ENCODE results near the gene DNAH10. TPM values are rescaled to one million over a fixed set of nuclear protein-coding genes. Genes with fewer than 3 reads are reported as not detected.

DNAH10 gene
- total RNA-seq, 1 donor from 2014 or later: 0.04 TPM

DNA sequence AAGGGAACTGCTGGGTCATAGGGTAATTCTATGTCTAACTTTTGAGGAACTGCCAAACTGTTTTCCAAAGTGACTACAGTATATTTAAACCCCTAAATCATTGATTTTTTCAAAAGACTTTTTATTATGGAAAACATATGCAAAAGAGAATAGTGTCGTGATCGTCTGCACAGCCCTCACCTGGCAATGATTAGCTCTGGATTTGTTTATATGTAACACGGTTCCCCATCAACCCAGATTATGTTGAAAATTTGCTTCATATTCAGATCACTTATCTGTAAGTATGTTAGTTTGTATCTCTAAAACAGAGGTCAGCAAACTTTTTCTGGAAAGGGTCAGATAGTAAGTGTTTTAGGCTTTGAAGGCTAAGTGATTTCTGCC, 157.9 kb downstream of the DNAH10 start:
- Histone ChIP-seq H3K36me3 (ENCODE audit: control insufficient read depth, insufficient read depth, low read length) (no peaks in the 10 kb centered on the region), H3K27me3 (ENCODE audit: control insufficient read depth, insufficient read depth, low read length) (peaks cover 2% of the 10 kb centered on the region), H3K4me3 (ENCODE audit: low read depth, low read length) (no peak overlapping the region)
- TF ChIP-seq, protein P1, sequence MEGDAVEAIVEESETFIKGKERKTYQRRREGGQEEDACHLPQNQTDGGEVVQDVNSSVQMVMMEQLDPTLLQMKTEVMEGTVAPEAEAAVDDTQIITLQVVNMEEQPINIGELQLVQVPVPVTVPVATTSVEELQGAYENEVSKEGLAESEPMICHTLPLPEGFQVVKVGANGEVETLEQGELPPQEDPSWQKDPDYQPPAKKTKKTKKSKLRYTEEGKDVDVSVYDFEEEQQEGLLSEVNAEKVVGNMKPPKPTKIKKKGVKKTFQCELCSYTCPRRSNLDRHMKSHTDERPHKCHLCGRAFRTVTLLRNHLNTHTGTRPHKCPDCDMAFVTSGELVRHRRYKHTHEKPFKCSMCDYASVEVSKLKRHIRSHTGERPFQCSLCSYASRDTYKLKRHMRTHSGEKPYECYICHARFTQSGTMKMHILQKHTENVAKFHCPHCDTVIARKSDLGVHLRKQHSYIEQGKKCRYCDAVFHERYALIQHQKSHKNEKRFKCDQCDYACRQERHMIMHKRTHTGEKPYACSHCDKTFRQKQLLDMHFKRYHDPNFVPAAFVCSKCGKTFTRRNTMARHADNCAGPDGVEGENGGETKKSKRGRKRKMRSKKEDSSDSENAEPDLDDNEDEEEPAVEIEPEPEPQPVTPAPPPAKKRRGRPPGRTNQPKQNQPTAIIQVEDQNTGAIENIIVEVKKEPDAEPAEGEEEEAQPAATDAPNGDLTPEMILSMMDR (IDR thresholded peaks at IDR 0.05; ENCODE audit: insufficient read depth, low read length, poor library complexity, severe bottlenecking): no peak
- DNase-seq (ENCODE audit: low read depth): no peak

DNA sequence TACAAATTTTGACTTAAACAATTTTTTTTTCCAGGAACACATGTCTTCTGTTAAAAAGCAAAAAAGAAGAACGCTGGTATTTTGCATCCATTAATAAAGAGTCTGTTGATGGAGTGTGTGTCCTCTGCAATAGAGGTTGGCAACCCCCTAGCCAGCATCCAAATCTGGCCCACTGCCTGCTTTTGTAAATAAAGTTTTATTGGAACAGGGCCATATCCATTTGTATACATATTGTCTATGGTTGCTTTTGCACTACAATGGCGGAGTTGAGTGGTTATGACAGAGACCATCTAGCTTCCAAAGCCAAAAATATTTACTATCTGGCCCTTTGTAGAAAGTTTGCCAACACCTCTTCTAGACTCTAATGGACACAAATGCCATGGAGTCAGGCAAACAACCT, 160.9 kb downstream of the DNAH10 start:
- H3K36me3 ChIP-seq (ENCODE audit: control insufficient read depth, insufficient read depth, low read length): no peaks in the 10 kb centered on the region
- TF ChIP-seq, protein P1 (IDR thresholded peaks at IDR 0.05; ENCODE audit: insufficient read depth, low read length, poor library complexity, severe bottlenecking): no peak

DNA sequence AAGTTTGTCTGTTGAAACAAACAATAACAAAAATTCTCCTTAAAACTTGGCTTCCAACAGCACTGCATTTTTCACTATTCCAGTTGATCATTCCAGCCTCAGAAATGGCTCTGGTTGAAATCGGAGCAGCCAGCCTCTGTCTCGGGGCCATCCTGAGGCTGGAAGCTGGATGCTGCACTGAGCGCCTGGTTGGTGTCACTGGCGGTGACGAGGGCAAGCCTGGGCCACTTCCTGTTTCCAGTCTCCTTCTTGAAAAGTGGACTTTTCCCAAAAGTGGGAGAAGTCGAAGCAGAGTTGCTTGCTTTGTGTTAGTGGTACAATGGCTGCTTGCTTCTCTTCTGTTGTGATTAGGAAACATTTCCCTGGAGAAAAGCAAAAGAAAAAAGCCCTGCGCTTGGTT, 161.8 kb downstream of the DNAH10 start:
- DNase-seq (ENCODE audit: low read depth): no peak
- no peak overlapping the region for H3K4me3 ChIP-seq (ENCODE audit: low read depth, low read length)
- peaks cover 8% of the 10 kb centered on the region for H3K27me3 ChIP-seq (ENCODE audit: control insufficient read depth, insufficient read depth, low read length)
- no peaks in the 10 kb centered on the region for H3K36me3 ChIP-seq (ENCODE audit: control insufficient read depth, insufficient read depth, low read length)
- TF ChIP-seq, protein P1 (IDR thresholded peaks at IDR 0.05; ENCODE audit: insufficient read depth, low read length, poor library complexity, severe bottlenecking): no peak

More for the DNA sequence above, 160.9 kb downstream of the DNAH10 start:
- DNase-seq (ENCODE audit: low read depth): no peak
- peaks cover 4% of the 10 kb centered on the region for H3K27me3 ChIP-seq (ENCODE audit: control insufficient read depth, insufficient read depth, low read length)
- H3K4me3 ChIP-seq (ENCODE audit: low read depth, low read length): no peak overlapping the region

DNA sequence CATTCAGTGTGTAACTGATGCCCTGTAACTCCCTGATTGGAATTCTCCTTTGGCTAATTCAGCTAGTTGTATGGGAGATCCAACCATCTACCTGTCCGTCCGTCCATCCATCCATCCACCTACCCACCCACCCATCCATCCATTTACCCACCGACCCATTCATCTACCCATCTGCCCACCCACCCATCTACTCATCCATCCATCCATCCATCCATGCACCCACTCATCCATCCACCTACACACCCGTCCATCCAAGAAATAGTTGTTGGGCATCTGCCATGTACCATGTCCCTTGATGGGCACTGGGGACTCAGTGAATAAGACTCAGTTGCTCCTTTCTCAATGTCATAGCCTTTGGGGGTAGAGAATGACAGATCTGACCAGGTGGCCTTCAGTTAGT, 162.4 kb downstream of the DNAH10 start:
- Histone ChIP-seq H3K27me3 (ENCODE audit: control insufficient read depth, insufficient read depth, low read length) (peaks cover 8% of the 10 kb centered on the region), H3K36me3 (ENCODE audit: control insufficient read depth, insufficient read depth, low read length) (no peaks in the 10 kb centered on the region), H3K4me3 (ENCODE audit: low read depth, low read length) (no peak overlapping the region)
- no peak for DNase-seq (ENCODE audit: low read depth)
- TF ChIP-seq, protein P1 (IDR thresholded peaks at IDR 0.05; ENCODE audit: insufficient read depth, low read length, poor library complexity, severe bottlenecking): no peak

DNA sequence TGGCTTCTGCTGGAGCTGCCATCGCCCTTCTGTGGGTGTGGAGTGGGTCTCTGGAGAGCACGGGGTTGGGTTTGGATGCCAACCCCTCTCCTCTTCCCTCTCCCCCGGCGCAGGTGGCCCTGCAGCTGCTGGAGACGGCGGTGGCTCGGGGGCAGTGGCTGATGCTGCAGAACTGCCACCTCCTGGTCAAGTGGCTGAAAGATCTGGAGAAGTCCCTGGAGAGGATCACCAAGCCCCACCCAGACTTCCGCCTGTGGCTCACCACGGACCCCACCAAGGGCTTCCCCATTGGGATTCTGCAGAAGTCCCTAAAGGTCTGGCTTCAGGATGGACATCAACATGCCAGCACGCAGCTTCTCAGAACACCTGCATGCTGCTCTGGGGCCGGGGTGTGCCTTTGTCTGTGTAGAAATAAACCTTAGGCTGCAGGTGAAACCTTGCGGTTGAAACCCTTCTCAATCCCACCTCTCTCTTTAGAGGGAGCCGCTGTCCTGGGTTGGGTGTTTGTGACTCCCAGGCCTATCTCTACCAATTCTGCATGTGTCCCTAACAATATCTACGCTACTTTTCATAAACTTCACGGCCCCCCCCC, 166.3 kb downstream of the DNAH10 start:
- Histone ChIP-seq H3K27me3 (ENCODE audit: control insufficient read depth, insufficient read depth, low read length) (peaks cover 8% of the 10 kb centered on the region), H3K4me3 (ENCODE audit: low read depth, low read length) (no peak overlapping the region), H3K36me3 (ENCODE audit: control insufficient read depth, insufficient read depth, low read length) (no peaks in the 10 kb centered on the region)
- DNase-seq (ENCODE audit: low read depth): no peak
- TF ChIP-seq, protein P1 (IDR thresholded peaks at IDR 0.05; ENCODE audit: insufficient read depth, low read length, poor library complexity, severe bottlenecking): no peak

DNA sequence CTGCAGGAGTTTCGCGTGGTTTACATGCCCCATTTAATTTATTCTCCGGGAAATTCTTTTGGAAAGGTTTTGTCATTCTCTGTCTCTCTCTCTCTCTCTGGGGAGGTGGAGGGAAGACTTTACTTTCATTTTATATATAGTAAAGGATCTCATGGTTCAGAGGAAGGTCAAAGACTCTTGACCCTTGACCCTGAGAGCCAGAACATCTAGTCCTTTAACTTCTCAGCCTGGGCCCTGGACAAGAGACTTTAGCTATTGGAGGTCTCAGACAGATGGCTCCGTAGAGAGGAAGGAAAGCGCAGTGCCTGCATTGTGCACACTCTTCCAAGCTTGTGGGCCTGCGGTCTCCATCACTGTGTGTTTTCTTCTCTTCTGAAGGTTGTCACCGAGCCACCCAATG, 166.8 kb downstream of the DNAH10 start:
- H3K27me3 ChIP-seq (ENCODE audit: control insufficient read depth, insufficient read depth, low read length): peaks cover 8% of the 10 kb centered on the region
- no peaks in the 10 kb centered on the region for H3K36me3 ChIP-seq (ENCODE audit: control insufficient read depth, insufficient read depth, low read length)
- H3K4me3 ChIP-seq (ENCODE audit: low read depth, low read length): no peak overlapping the region
- TF ChIP-seq, protein P1 (IDR thresholded peaks at IDR 0.05; ENCODE audit: insufficient read depth, low read length, poor library complexity, severe bottlenecking): no peak
- no peak for DNase-seq (ENCODE audit: low read depth)

Data from kidney epithelial cell (primary cell).